ENCODE results near the gene MGAT1. TPM values are rescaled to one million over a fixed set of nuclear protein-coding genes. Genes with fewer than 3 reads are reported as not detected.

The MGAT1 gene
- total and polyA plus RNA-seq, 8 donors, result 53.4 to 96.3 (median 68.0) TPM

DNA sequence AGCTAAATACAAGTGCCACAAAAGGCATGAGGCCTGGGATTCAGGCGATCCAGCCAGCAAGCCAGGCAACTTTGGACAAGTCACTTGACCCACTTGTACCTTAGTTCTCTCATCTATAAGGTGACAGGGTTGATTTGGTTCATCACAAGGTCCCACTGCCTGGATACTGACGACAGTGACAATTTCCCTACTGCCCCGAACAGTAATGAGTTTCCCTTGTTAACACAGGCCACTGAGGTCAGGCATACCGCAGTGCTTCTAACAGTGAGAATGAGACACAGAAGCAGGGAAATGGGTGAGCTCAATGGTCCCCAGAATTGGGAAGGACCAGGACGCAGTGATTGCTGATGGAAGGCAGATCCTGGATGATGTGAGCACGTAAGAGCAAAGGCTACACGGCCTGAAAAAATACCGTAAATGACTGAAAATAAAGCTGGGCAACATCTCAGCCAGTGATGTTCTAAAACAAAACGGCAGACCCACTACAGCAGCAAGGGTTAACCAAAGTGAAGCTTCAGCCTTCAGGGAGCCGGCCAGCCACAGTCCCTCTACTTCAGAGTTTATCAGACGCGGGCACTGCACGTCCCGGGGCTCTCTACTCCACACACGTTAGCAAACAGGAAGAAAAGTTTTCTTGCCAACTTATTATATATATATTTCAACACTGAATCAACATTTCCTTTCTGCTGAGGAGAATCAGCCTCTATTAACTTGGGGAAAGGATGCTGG, 846 bp downstream of the MGAT1 start:
- ATAC-seq (peak; percentile 5 to 24 (median 17)), FAIRE-seq (no peak), DNase-seq (no peak)
- H3K4me3 ChIP-seq, result peak overlapping the region; percentile 69 to 100 (median 96)
- no peaks in the 10 kb centered on the region for H3K9me3 ChIP-seq
- WGBS, 2 donors, result 8 to 10% methylated on average over 15 of the region's 15 CpGs
- intact Hi-C loops (cut with DNase I), result no loop called here
- H3K27me3 ChIP-seq, result no peaks in the 10 kb centered on the region
- no peaks in the 10 kb centered on the region for H3K36me3 ChIP-seq
- H3K27ac ChIP-seq, result peak overlapping the region; percentile 94 to 99 (median 98)
- H3K4me1 ChIP-seq, result peaks cover 31 to 55% (median 33%) of the 10 kb centered on the region in 3 donors
- TF ChIP-seq, protein P1, sequence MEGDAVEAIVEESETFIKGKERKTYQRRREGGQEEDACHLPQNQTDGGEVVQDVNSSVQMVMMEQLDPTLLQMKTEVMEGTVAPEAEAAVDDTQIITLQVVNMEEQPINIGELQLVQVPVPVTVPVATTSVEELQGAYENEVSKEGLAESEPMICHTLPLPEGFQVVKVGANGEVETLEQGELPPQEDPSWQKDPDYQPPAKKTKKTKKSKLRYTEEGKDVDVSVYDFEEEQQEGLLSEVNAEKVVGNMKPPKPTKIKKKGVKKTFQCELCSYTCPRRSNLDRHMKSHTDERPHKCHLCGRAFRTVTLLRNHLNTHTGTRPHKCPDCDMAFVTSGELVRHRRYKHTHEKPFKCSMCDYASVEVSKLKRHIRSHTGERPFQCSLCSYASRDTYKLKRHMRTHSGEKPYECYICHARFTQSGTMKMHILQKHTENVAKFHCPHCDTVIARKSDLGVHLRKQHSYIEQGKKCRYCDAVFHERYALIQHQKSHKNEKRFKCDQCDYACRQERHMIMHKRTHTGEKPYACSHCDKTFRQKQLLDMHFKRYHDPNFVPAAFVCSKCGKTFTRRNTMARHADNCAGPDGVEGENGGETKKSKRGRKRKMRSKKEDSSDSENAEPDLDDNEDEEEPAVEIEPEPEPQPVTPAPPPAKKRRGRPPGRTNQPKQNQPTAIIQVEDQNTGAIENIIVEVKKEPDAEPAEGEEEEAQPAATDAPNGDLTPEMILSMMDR (IDR thresholded peaks at IDR 0.05), result no peak

- ATAC-seq (no peak), FAIRE-seq (no peak), DNase-seq (no peak)
- Histone ChIP-seq H3K4me3 (peak overlapping the region in 1 of 4 donors; percentile 13), H3K9me3 (no peaks in the 10 kb centered on the region), H3K4me1 (peaks cover 27 to 64% (median 39%) of the 10 kb centered on the region in 3 donors), H3K36me3 (no peaks in the 10 kb centered on the region), H3K27me3 (no peaks in the 10 kb centered on the region), H3K27ac (peak overlapping the region in 2 of 4 donors; percentile 11 to 33)
- TF ChIP-seq, protein P1 (IDR thresholded peaks at IDR 0.05), result no peak
- intact Hi-C loops (cut with DNase I), result no loop called here
- WGBS, 2 donors, result 38 to 54% methylated on average over 6 of the region's 6 CpGs
These were observed 2.5 kb downstream of the MGAT1 start for GRCh38 chr5:180799902-180800801.

DNA sequence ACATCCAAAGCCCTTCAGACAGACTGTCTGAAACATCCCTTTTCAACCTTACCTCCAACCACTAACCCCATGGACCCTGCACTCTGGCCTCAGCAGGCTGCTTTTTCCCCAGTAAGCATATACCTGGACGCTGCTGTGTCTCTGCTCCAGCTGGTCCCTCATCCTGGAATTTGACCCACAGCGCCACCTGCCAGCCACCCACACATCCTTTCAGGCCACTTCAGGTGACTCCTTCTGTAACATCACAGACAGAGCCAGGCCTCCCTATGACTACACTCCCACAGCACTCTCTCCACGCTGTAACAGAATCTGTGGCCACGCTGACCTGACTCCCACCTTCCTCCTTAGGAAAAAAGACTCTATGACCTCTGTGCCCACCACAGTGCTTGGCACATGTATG, 3.4 kb downstream of the MGAT1 start:
- TF ChIP-seq, protein P1 (IDR thresholded peaks at IDR 0.05), result peak in 3 of 4 donors; percentile 28 to 51 (median 32)

DNA sequence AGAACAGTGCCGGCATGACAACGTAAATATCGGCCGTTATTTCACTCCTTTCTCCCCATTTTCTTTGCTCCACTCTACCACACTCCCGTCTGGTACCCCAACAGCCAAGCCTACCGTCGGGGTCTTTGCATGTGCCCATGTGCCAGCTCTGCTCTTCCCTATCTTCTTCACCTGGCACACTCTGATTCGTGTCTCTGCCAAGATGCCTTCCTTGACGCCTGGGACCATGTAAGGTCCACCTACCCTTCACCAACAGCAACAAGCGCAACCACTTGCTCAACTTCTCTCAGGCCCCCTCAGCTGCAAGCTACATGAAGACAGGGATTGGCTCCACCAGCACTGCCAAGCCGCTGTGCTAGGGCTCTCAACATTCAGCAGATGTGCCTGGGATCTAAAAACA, 4.4 kb downstream of the MGAT1 start:
- 55 to 79% methylated on average over 11 of the region's 11 CpGs for WGBS, 2 donors
- ATAC-seq, result no peak
- intact Hi-C loops (cut with DNase I), result no loop called here
- H3K4me3 ChIP-seq, result no peak overlapping the region
- no peaks in the 10 kb centered on the region for H3K36me3 ChIP-seq
- TF ChIP-seq, protein P1 (IDR thresholded peaks at IDR 0.05), result no peak
- no peak for DNase-seq
- peaks cover 27 to 59% (median 39%) of the 10 kb centered on the region in 3 donors for H3K4me1 ChIP-seq
- H3K27me3 ChIP-seq, result no peaks in the 10 kb centered on the region
- no peak overlapping the region for H3K27ac ChIP-seq
- no peaks in the 10 kb centered on the region for H3K9me3 ChIP-seq
- no peak for FAIRE-seq

More for the DNA sequence above, 3.4 kb downstream of the MGAT1 start:
- peaks cover 27 to 64% (median 39%) of the 10 kb centered on the region in 3 donors for H3K4me1 ChIP-seq
- no peaks in the 10 kb centered on the region for H3K36me3 ChIP-seq
- WGBS, 2 donors, result 30% methylated on average over 4 of the region's 4 CpGs
- H3K4me3 ChIP-seq, result no peak overlapping the region
- H3K27me3 ChIP-seq, result no peaks in the 10 kb centered on the region
- FAIRE-seq (no peak), DNase-seq (peak in 5 of 6 donors; percentile 69 to 80 (median 72)), ATAC-seq (peak; percentile 23 to 37 (median 34))
- intact Hi-C loops (cut with DNase I), result no loop called here
- H3K9me3 ChIP-seq, result no peaks in the 10 kb centered on the region
- H3K27ac ChIP-seq, result no peak overlapping the region

Measured in pancreas (tissue), 10 donors.